Measurements from ENCODE around the gene NID1.
"Not testable (repeated sequence)": the region's sequence is repeated elsewhere in the genome, so short reads cannot be mapped to it uniquely, and the experiment has no call there.

NID1 gene

DNA sequence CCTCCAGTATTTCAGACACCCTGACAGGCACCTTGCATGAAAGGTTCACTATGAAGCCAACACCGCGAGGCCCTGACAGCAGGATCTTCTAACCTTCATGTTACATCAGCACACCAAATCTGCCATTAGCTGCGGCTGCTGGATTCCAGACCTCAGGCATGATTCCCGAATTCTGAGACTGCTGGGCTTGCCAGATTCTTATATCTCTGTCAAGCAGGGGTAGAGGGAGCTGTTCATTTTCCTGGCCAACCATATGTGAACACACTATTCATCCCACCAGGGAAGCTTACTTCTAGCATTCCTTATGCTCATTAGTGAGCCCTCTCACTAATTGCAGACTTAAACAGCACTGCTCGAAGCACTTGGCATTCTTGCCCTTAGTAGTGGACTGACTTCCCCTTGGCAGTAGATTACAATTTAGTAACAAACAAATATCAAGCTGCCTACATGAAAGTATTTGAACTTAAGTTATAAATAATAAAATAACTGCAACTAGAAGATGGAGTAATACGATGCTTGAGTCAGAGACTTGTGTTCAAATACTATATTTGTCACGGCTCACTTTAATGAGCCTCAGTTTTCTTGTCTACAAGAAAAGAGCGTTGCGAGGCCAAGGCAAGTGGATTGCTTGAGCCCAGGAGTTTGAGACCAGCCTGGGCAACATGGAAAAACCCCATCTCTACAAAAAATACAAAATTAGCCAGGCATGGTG is 43.3 kb downstream of the NID1 start:
- DNase-seq, result no peak

DNA sequence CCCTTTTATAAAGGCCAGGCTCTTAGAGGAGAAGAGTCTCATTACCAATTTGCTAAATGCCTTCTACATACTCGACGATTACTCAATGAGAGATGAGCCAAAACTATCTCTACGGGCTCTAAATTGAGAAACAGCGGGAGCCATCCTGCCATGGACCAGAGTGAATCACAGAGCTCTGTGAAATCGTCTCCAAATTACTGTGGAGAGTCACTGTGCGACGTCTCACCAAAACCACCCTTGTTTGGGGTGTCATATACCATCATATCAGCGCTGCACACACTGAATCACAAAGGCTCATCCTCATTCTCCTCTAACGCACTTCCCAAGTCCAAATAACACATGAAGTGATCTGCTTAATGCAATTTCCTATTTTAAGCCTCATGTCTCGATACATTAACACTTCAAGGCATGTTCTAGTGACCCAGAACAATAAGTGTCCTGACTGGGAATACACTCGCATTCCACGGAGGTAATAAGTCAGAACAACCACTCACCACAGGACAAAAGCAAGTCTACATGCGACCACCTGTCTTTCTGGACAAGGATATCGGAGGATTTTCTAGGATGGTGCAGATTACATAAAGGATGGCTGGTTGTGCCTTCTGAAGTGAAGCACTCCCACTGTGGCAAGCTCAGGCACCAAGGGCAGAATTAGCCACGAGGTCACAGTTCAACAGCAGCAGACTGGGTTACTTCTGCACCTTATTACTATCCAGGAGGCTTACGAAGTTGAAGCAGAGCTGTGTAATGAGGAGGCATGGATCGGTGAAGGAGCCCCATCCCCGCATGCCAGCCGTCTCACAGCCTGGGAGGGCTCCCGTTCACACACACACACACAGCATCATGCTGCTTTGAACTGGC is 44.3 kb downstream of the NID1 start:
- no peak for DNase-seq

GRCh38 chr1:236018885-236019453 is 45.9 kb downstream of the NID1 start:
- no peak for DNase-seq

- DNase-seq, result no peak
Observed at GRCh38 chr1:236016782-236017400, 48.0 kb downstream of the NID1 start.

- DNase-seq, result no peak
Observed at GRCh38 chr1:236016083-236016482, 48.8 kb downstream of the NID1 start.

- no peak for DNase-seq
Observed at GRCh38 chr1:236015539-236015938, 49.4 kb downstream of the NID1 start.

GRCh38 chr1:236013330-236013729 is 51.6 kb downstream of the NID1 start:
- no peak for DNase-seq

GRCh38 chr1:236011641-236012040 is 53.2 kb downstream of the NID1 start:
- no peak for DNase-seq

GRCh38 chr1:236010443-236010842 is 54.4 kb downstream of the NID1 start:
- DNase-seq, result no peak

GRCh38 chr1:236009857-236010256 is 55.0 kb downstream of the NID1 start:
- DNase-seq, result no peak

- DNase-seq, result no peak
Observed at GRCh38 chr1:236009191-236009590, 55.7 kb downstream of the NID1 start.

DNA sequence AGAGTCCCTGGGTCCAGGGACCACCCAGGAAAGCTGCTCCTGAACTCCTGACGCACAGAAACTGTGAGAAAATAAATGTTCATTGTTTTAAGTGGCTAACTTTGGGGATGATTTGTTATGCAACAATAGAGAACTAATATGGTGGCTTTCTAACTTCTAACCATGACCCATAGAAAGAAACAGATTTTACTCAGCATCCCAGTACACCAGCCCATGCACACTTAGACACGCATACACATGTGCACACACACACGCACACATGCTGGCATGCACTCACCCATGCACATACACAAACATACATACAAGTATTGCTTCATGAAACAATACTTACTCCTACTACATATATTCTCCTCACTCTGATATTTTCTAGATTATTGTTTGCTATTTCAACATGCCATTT is 57.1 kb downstream of the NID1 start:
- DNase-seq, result no peak

- not testable (repeated sequence) for DNase-seq
Observed at GRCh38 chr1:236003058-236003457, 61.8 kb downstream of the NID1 start.

GRCh38 chr1:236002572-236002971 is 62.3 kb downstream of the NID1 start:
- DNase-seq, result no peak

- DNase-seq, result no peak
Observed at GRCh38 chr1:236002025-236002390, 62.9 kb downstream of the NID1 start.

GRCh38 chr1:236000781-236001180 is 64.1 kb downstream of the NID1 start:
- no peak for DNase-seq

DNA sequence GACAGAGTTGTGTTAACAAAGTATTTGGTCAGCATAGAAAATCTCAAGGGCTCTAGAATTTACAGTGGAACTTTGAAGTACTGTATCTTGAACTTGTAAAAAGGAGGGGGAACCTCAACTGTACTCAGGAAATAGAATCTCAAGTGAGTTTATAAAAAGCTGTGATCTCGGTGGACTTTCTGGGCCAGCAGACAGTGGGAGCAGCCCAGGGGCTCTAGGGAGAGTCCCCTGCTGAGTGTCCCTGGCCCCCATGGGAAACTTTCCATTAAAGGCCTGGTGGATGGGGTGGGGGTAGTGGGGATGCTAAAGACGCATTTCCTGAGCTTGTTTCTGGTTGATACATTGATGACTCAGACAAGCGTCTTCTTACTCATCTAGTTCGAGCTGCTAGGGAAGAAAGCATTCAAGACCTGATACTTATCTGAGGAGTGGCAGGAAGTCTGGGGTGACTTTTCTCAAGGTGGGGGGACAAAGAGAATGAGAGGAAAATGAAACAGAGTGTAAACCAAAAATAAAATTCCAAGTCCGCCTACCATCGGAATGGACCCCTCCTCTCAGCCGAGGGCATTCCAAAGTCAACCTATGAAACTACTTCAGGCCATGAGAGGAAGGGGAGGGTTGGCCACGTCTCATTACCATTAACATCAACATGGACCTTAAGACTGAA is 65.5 kb downstream of the NID1 start:
- DNase-seq, result peak; percentile 67

GRCh38 chr1:235998812-235999211 is 66.1 kb downstream of the NID1 start:
- peak; percentile 15 for DNase-seq

DNA sequence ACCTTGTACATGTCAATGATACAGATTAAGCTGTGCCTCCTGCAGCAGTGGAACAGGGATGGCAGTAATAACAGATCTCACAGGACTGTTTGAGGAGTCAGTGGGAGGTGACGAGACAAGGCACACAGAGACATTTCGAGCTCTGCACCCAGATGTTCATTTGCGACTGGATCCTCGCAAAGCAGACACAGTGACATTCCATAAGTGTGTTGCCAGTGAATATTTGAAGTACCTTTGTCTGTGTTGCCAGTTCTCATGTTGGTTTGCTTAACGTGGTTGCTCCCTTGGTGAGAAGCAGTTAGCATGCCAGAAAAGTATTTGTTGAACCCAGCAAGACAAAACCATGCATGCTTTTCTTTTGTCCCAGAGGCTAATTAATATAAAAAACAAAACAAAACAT is 67.0 kb downstream of the NID1 start:
- no peak for DNase-seq

GRCh38 chr1:235997049-235997448 is 67.8 kb downstream of the NID1 start:
- DNase-seq, result no peak

- no peak for DNase-seq
Observed at GRCh38 chr1:235996048-235996785, 68.7 kb downstream of the NID1 start.

GRCh38 chr1:235995511-235995910 is 69.4 kb downstream of the NID1 start:
- no peak for DNase-seq
